Measurements from ENCODE around the gene ARPIN. TPM values are rescaled to one million over a fixed set of nuclear protein-coding genes. Genes with fewer than 3 reads are reported as not detected.
"Not testable (repeated sequence)": the region's sequence is repeated elsewhere in the genome, so short reads cannot be mapped to it uniquely, and the experiment has no call there.

Gene ARPIN
- total RNA-seq, 2 donors from 2014 or later = 10.2 to 13.4 TPM

- no peak for ATAC-seq
These were observed 55.1 kb downstream of the ARPIN start for GRCh38 chr15:89857673-89858072.

GRCh38 chr15:89855948-89856347 lies 56.8 kb downstream of the ARPIN start:
- ATAC-seq (no peak), DNase-seq (no peak)
- intact Hi-C loops (cut with DNase I) = no loop called here

More at GRCh38 chr15:89857673-89858072, 55.1 kb downstream of the ARPIN start:
- DNase-seq = no peak
- intact Hi-C loops (cut with DNase I) = no loop called here

- DNase-seq; intact Hi-C loops (cut with DNase I); ATAC-seq: not testable (repeated sequence)
These were observed 57.9 kb downstream of the ARPIN start for GRCh38 chr15:89854863-89855262.

GRCh38 chr15:89852342-89852995 lies 60.3 kb downstream of the ARPIN start:
- no peak for ATAC-seq
- intact Hi-C loops (cut with DNase I) = no loop called here

GRCh38 chr15:89851673-89852341 lies 60.9 kb downstream of the ARPIN start:
- ATAC-seq (no peak), DNase-seq (no peak)
- intact Hi-C loops (cut with DNase I) = no loop called here

More at GRCh38 chr15:89852342-89852995, 60.3 kb downstream of the ARPIN start:
- DNase-seq = no peak

GRCh38 chr15:89848970-89849292 lies 63.8 kb downstream of the ARPIN start:
- DNase-seq (no peak), ATAC-seq (no peak)
- intact Hi-C loops (cut with DNase I) = no loop called here

- intact Hi-C loops (cut with DNase I) = no loop called here
- no peak for DNase-seq
- ATAC-seq = no peak
These were observed 65.7 kb downstream of the ARPIN start for GRCh38 chr15:89847101-89847500.

GRCh38 chr15:89845305-89845893 lies 67.4 kb downstream of the ARPIN start:
- intact Hi-C loops (cut with DNase I) = no loop called here
- DNase-seq (no peak), ATAC-seq (peak; percentile 41 to 85)

Small RNAs within 50 kb of the gene (microRNA-seq; reads per million reads assigned to microRNA genes)
- gene MIR5009 (0 to 0.27 reads per million in 2 donors), gene MIR5094 (0 reads per million in 2 donors)

Other genes with a start within 250 kb of the ARPIN start
- 100 to 1,000 TPM; 140 to 245 TPM for gene PLIN1, start 233.6 kb downstream of the ARPIN start, total RNA-seq
- gene PEX11A, start 222.2 kb downstream of the ARPIN start, total RNA-seq = 10 to 100 TPM; 11.1 to 18.3 TPM
- gene WDR93, start 222.1 kb downstream of the ARPIN start, total RNA-seq = not detected
- gene MESP1, start 161.7 kb downstream of the ARPIN start, total RNA-seq = 10 to 100 TPM in 1 of 2 donors, 1 to 10 TPM in 1; 4.7 to 10.5 TPM
- under 1 TPM; 0.16 to 0.56 TPM for gene MESP2, start 136.6 kb downstream of the ARPIN start, total RNA-seq
- 10 to 100 TPM in 1 of 2 donors, 1 to 10 TPM in 1; 5.6 to 21.0 TPM for gene ANPEP, start 98.1 kb downstream of the ARPIN start, total RNA-seq
- 10 to 100 TPM; 33.0 to 35.6 TPM for gene AP3S2, start 19.0 kb downstream of the ARPIN start, total RNA-seq
- gene ZNF710, start 88.4 kb upstream of the ARPIN start, total RNA-seq = 1 to 10 TPM; 6.7 to 7.0 TPM
- gene IDH2, start 189.5 kb upstream of the ARPIN start, total RNA-seq = 100 to 1,000 TPM; 242 to 257 TPM

Data from left cardiac atrium (tissue), 4 donors.